Endothelial cell of umbilical vein (primary cell): Measurements from ENCODE around the gene ZNF22.

Source experiments
- MYC ChIP-seq: IDR thresholded peaks from one replicate; pipeline ENCODE4 v1.6.1; 2011; ENCODE audit warnings: mild to moderate bottlenecking, low read depth, low read length
- TF ChIP-seq, protein P1 (sequence below), 2 donors: IDR thresholded peaks; 1 replicate in 1 of 2; 2 replicates in 1 of 2; pipeline ENCODE4 v1.5.1; 2011; ENCODE audit warnings: low read length in 2 of 2, mild to moderate bottlenecking in 2 of 2, moderate library complexity in 2 of 2, control low read depth in 1 of 2, inconsistent platforms in 1 of 2, low read depth in 1 of 2; ENCODE audit not compliant: insufficient read depth in 1 of 2; ENCODE audit errors: extremely low read depth in 1 of 2

DNA sequence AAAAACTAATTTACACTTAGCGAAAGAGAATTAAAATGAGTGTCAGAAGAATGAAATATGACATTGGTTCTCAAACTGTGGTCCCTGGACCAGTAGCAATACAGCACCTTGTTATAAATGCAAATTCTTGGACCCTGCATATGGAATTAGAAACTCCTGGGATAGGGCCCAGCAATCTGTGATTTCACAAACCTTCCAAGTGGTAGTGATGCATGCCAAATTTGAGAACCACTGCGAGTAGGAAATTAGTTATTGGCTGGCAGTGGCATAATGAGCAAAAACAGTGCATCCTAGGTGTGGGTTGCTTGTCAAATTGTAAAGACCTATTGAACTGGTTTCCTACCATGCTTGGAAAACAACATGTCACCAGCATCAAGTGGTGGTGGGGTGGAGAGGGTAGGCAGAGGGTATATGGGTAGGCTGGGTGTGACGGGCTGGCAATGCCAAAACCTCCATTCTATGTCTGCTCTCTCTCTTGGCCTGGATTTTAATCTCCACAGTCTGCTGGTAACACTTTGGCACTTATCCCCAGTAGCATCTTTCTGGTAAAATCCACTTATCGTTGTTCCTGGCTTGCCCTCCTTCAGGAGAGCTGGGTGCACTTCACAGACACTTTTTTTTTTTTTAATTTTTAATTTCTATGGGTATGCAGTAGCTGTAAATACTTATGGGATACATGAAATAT, 50.0 kb downstream of the ZNF22 start:
- TF ChIP-seq, protein P1, sequence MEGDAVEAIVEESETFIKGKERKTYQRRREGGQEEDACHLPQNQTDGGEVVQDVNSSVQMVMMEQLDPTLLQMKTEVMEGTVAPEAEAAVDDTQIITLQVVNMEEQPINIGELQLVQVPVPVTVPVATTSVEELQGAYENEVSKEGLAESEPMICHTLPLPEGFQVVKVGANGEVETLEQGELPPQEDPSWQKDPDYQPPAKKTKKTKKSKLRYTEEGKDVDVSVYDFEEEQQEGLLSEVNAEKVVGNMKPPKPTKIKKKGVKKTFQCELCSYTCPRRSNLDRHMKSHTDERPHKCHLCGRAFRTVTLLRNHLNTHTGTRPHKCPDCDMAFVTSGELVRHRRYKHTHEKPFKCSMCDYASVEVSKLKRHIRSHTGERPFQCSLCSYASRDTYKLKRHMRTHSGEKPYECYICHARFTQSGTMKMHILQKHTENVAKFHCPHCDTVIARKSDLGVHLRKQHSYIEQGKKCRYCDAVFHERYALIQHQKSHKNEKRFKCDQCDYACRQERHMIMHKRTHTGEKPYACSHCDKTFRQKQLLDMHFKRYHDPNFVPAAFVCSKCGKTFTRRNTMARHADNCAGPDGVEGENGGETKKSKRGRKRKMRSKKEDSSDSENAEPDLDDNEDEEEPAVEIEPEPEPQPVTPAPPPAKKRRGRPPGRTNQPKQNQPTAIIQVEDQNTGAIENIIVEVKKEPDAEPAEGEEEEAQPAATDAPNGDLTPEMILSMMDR (IDR thresholded peaks at IDR 0.05; ENCODE audit: extremely low read depth in 1 of 2, insufficient read depth in 1 of 2, low read depth in 1 of 2, low read length in 2 of 2): no peak
- TF ChIP-seq MYC: no peak
